Measurements from ENCODE around the gene EML5.
A peak's percentile ranks its signal among the peaks of the same experiment; 100 is the strongest.

The EML5 gene

GRCh38 chr14:88612981-88613380 is 179.8 kb downstream of the EML5 start:
- DNase-seq: no peak

- no peak for DNase-seq
These were observed 180.9 kb downstream of the EML5 start for GRCh38 chr14:88611878-88612277.

- no peak for DNase-seq
These were observed 184.9 kb downstream of the EML5 start for GRCh38 chr14:88607829-88608228.

- no peak for DNase-seq
These were observed 187.2 kb downstream of the EML5 start for GRCh38 chr14:88605594-88605993.

- no peak for DNase-seq
These were observed 188.5 kb downstream of the EML5 start for GRCh38 chr14:88604212-88604611.

GRCh38 chr14:88599761-88600439 is 192.9 kb downstream of the EML5 start:
- no peak for DNase-seq

GRCh38 chr14:88599326-88599725 is 193.4 kb downstream of the EML5 start:
- no peak for DNase-seq

- no peak for DNase-seq
These were observed 194.6 kb downstream of the EML5 start for GRCh38 chr14:88598097-88598675.

- no peak for DNase-seq
These were observed 195.2 kb downstream of the EML5 start for GRCh38 chr14:88597601-88598000.

GRCh38 chr14:88597038-88597437 is 195.7 kb downstream of the EML5 start:
- no peak for DNase-seq

GRCh38 chr14:88592031-88592430 is 200.7 kb downstream of the EML5 start:
- no peak for DNase-seq

- DNase-seq: no peak
These were observed 202.6 kb downstream of the EML5 start for GRCh38 chr14:88590173-88590572.

GRCh38 chr14:88588081-88588480 is 204.7 kb downstream of the EML5 start:
- DNase-seq: no peak

- DNase-seq: no peak
These were observed 208.3 kb downstream of the EML5 start for GRCh38 chr14:88584451-88584850.

GRCh38 chr14:88576222-88576621 is 216.5 kb downstream of the EML5 start:
- no peak for DNase-seq

GRCh38 chr14:88572117-88572516 is 220.6 kb downstream of the EML5 start:
- DNase-seq: no peak

- DNase-seq: no peak
These were observed 224.6 kb downstream of the EML5 start for GRCh38 chr14:88568196-88568595.

- DNase-seq: no peak
These were observed 227.3 kb downstream of the EML5 start for GRCh38 chr14:88565427-88565826.

GRCh38 chr14:88563845-88564244 is 228.9 kb downstream of the EML5 start:
- DNase-seq: no peak

- peak; percentile 76 to 90 (median 79) for DNase-seq
These were observed 229.7 kb downstream of the EML5 start, which contains the start of gene ZC3H14 for GRCh38 chr14:88562831-88563686. ZC3H14 (plus strand) TSS chr14:88563037; CDS start chr14:88563134, 97 bp downstream.

- DNase-seq: no peak
These were observed 230.3 kb downstream of the EML5 start for GRCh38 chr14:88562532-88562830.

Measured in stimulated activated naive CD4-positive, alpha-beta T cell (primary cell).